ENCODE data around the gene PEPD.

Gene PEPD

DNA sequence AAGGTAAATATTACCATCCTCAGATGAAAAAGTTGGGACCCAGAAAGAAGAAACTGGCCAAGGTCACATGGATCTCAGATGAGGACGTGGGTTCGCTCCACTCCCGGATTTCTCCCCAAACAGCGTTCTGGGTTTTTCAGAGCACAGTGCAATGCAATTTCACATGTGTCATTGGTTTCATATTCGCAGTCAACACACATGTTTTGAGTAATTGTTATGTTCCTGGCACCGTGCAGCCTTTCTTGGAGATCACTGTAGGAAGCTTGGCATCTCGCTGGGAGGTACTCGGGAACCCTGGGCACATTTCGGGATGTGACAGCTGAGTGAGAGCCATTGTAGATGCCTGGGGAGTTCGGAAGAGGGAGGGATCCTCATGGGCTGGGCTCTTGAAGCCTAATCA is 174.3 kb downstream of the PEPD start:
- no peak overlapping the region for H3K4me3 ChIP-seq (ENCODE audit: low read depth, low read length)
- TF ChIP-seq, protein P1, sequence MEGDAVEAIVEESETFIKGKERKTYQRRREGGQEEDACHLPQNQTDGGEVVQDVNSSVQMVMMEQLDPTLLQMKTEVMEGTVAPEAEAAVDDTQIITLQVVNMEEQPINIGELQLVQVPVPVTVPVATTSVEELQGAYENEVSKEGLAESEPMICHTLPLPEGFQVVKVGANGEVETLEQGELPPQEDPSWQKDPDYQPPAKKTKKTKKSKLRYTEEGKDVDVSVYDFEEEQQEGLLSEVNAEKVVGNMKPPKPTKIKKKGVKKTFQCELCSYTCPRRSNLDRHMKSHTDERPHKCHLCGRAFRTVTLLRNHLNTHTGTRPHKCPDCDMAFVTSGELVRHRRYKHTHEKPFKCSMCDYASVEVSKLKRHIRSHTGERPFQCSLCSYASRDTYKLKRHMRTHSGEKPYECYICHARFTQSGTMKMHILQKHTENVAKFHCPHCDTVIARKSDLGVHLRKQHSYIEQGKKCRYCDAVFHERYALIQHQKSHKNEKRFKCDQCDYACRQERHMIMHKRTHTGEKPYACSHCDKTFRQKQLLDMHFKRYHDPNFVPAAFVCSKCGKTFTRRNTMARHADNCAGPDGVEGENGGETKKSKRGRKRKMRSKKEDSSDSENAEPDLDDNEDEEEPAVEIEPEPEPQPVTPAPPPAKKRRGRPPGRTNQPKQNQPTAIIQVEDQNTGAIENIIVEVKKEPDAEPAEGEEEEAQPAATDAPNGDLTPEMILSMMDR (IDR thresholded peaks at IDR 0.05; ENCODE audit: borderline replicate concordance, insufficient read depth, low read depth, low read length) = no peak

DNA sequence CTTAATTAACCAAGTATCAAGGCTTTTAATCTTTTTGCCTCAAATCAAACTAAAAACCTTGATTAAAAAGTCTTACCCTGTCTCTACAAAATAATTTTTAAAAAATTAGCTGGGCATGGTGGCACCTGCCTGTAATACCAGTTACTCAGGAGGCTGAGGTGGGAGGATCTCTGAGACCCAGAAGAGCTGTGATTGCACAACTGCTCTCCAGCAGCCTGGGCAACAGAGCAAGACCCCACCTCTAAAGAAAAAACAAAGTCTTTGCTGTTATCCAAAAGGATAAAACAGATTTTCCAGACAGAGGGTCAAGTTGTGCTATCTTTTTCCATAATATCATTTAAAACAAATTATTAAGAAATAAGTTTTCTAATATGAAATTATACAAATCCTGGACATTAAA is 174.9 kb downstream of the PEPD start:
- H3K4me3 ChIP-seq (ENCODE audit: low read depth, low read length) = no peak overlapping the region
- TF ChIP-seq, protein P1 (IDR thresholded peaks at IDR 0.05; ENCODE audit: borderline replicate concordance, insufficient read depth, low read depth, low read length) = no peak

DNA sequence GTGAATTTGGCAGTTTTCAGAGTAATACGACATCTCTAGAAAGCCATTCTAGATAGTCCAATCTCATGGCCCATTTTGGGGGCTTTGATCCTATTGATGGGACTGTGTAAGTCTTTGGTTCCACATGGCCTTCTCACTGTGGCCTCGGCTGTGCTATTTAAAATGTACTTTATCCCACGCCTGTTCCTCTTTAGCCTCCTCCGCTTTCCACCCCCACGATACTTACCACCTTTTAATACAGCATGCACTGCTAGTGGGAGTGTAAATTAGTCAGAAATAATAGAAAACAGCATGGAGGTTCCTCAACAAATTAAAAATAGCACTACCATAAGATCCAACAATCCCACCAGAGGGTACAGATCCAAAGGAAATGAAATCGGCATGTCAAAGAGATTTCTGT is 176.4 kb downstream of the PEPD start:
- TF ChIP-seq, protein P1 (IDR thresholded peaks at IDR 0.05; ENCODE audit: borderline replicate concordance, insufficient read depth, low read depth, low read length) = no peak
- no peak overlapping the region for H3K4me3 ChIP-seq (ENCODE audit: low read depth, low read length)

DNA sequence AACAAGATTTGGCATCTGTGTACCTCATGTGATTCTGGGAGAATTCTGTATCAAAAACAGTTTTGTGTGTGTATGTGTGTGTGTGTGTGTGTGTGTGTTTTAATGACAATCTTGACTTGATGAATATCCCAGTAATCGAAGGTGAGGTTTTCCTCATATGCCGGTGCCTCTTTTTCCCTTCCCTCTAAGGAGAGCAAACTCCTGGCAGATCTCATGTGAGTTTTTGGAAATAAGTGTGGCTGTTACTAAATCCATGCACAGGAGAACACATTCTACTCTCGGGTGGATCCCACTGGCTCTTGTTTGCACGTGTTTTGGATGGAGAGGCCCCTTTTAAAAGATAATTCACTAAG is 177.0 kb downstream of the PEPD start:
- TF ChIP-seq, protein P1 (IDR thresholded peaks at IDR 0.05; ENCODE audit: borderline replicate concordance, insufficient read depth, low read depth, low read length) = no peak
- H3K4me3 ChIP-seq (ENCODE audit: low read depth, low read length) = no peak overlapping the region

DNA sequence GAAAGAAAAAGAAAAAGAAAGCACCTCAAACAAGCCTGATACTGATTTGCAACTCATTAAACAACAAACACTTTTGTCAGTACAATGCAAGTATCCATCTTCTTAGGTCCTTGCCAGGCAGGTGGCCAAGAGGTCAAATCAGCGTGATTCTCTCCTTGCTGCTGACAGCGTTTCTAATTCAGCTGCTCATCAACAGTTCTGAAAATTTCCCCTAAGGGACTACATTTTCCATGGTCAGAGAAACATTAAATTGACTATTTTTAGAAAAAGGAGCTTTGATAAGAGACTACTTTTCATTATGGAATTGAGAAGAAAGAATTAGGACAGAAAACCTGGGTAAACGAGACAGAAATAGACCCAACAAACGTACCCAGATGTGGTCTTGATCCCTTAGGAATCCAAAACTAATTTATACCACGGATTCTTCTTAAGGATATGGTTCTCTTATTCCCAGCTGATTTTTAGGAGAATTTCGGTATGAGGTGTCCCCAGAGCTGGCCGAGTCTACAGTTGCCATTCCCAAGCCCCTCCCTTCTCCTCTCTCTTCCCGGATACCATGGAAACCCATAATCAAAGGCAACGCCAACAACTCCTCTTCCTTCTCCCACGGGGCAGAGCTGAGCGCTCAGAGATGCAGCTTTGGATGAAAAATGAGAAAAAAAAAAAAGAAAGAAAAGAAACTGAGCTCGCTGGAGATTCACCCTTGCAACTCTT is 177.6 kb downstream of the PEPD start:
- no peak overlapping the region for H3K4me3 ChIP-seq (ENCODE audit: low read depth, low read length)
- TF ChIP-seq, protein P1 (IDR thresholded peaks at IDR 0.05; ENCODE audit: borderline replicate concordance, insufficient read depth, low read depth, low read length) = no peak

DNA sequence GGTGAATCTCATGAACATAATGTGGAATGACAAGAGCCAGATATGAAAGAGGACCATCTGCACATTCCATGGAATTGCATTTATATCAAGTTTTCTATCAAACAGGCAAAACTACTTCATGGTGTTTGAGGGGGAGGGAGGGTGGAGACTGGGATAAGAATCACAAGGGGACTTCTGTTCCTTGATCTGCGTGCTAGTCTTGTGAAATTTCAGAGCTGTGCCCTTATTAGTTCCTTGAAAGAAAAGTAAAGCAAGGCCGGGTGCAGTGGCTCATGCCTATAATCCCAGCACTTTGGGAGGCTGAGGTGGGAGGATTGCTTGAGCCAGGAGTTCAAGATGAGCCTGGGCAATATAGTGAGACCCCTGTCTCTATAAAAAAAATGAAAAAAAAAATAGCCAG is 178.3 kb downstream of the PEPD start:
- H3K4me3 ChIP-seq (ENCODE audit: low read depth, low read length) = no peak overlapping the region
- TF ChIP-seq, protein P1 (IDR thresholded peaks at IDR 0.05; ENCODE audit: borderline replicate concordance, insufficient read depth, low read depth, low read length) = no peak

DNA sequence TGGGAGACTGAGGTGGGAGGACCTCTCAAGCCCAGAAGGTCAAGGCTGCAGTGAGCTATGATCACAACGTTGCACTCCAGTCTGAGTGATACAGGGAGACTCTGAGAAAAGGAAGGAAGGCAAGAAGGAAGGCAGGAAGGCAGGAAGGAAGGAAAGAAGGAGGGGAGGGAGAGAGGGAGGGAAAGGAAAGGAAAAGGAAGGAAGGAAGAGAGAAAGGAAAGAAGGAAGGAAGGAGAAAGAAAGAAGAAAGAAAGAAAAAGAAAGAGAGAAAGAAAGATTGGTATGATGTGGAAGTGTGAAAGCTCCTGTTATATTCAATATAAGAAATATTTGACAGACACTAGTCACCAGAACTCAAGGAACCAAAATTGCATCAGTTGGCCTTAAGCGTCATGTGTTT is 180.6 kb downstream of the PEPD start:
- TF ChIP-seq, protein P1 (IDR thresholded peaks at IDR 0.05; ENCODE audit: borderline replicate concordance, insufficient read depth, low read depth, low read length) = no peak
- no peak overlapping the region for H3K4me3 ChIP-seq (ENCODE audit: low read depth, low read length)

Measured in GM12875 (cell line).